ENCODE data around the gene C10orf90.

Gene C10orf90

DNA sequence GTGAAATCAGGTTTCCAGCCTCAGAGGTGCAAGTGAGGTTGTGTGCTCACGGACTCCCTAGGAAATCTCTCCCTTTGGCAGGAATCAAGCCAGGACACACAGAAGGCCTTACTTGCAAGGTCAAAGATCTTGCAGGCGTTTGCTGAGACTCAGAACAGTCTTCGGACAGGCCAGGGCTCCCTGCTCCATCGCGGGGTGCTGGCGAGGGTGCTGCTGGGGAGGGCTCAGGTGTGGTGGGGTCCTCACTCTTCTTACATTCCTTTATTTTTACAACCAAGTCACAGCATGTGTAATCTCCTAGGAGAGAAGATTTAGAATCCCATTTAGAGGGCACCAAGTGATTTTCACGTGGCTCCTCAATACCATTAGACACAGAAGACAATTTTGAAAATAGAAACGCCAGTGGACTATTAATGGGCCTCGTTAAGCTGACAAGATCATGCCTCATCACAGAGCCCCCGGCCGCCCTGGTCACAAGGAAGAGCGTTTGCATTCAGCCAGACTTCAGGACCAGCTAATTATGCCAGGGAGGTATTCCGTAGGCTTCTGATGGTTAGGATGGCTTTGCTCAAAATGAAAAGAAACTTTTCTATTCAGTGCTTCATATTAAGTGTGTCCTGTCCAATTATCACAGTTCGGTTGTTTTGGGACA, 209.1 kb downstream of the C10orf90 start:
- DNase-seq (ENCODE audit: low spot score): no peak

DNA sequence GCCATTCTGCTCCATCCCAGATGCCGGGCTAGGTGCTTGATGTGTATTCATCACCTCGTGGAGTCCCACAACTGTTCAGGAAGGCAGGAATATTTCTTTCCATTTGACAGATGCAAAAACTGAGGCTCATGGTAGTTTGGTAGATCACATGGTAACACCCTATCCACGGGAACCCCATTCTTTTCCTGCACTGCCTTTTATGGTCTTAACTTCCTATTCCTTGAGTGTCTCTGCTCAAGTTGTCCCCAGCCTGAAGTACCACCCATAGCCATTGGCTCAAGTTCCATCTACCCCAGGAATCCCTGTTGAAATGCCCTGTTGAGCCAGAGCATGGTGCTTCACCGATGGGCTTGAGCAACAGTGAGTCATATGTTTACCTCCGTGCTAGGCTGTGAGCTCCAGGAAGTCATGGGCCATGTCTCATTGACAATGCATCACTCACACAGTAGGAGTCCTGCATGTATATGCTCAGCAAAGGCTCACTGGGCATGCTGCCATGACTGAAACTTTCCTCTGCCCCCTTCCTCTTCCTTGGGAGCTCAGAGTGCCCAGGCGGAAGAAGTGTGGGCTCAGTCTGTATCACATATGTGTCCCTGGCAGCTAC, 210.5 kb downstream of the C10orf90 start:
- peak; percentile 95 for DNase-seq (ENCODE audit: low spot score)

DNA sequence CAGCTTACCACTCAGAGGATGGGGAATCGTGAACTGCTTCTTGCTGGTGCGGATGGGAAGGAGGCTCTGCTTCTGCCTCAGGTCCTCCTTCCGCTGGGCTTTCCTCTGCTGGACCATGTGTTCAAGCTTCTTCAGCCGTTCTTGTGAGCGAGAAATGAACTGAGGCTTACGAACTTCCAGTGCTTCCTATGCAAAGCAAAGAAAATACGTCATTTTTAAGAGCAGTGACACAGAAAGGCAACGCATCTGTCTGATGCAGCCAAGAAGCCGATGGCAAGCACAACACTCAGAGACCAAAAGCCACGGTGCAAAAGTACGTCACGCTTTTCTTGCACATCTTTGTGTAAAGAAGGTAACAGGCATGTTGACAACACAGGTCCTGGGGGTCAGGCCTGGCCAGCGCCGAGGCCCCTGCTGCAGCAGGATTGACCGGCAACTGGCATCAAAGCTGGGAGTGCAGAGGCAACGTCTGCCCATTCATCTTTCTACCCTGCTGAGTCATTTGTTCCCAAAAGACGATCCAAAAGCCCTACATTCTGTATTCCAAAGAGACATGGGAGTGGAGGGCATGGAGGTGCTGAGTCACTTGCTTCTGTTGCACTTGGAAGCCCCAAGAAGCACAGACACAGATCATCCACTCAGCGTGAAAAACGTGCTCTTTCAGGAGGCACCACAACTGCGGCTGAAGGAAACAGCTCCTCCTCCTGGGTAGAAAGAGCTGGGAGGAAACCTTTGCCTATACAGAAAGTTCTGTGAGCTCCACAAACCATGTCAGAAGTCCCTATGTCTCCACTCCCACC, 211.3 kb downstream of the C10orf90 start:
- DNase-seq (ENCODE audit: low spot score): no peak

DNA sequence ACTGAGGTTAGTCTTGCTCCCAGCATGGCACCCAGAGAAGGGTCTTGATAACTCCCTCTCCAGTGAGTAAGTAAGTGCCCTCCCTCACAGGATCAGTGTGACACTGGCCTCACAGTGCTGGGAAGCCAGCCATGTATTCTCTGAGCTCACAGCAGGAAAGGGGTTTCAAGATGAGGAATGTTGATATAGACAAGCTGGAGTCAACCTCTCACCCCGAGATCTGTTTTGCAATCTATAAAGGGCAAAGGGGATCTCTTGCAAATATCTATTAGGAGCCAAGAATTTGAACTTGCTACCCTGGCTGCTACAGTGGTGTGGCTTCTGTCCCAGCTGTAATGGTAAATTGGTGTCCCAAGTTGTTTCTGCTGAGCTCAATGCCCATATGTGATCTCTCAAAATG, 212.0 kb downstream of the C10orf90 start:
- DNase-seq (ENCODE audit: low spot score): peak; percentile 10

- DNase-seq (ENCODE audit: low spot score): no peak
These were observed 213.9 kb downstream of the C10orf90 start for GRCh38 chr10:126456632-126457031.

GRCh38 chr10:126455766-126456405, 214.6 kb downstream of the C10orf90 start:
- no peak for DNase-seq (ENCODE audit: low spot score)

GRCh38 chr10:126455036-126455765, 215.3 kb downstream of the C10orf90 start:
- no peak for DNase-seq (ENCODE audit: low spot score)

DNA sequence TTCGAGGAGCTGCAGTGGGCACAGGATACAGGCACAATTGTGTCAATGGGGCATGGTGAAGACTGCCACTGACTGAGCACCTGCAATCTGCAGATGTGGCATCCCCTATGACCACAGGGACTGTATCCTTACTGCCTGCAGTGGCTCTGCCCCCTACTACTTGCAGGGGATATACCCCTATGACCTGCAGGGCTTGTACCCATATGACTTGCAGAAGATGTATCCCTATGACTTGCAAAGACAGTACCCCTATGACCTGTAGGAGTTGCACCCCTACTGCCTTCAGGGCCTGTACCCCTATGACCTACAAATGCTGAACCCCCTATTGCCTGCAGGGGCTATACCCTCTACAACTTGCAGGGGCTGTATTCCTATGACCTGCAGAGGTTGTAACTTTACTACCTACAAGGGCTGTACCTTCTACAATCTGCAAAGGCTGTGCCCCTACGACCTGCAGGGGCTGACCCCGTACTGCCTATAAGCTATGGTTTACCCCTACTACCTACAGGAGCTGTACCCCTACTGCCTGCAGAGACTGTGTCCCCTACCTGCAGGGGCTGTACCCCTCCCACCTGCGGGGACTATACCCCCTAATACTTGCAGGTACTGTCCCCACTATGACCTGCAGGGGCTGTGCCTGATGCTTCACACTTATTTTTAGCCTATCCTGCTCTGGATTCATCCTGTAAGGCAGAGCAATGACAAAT, 216.3 kb downstream of the C10orf90 start:
- no peak for DNase-seq (ENCODE audit: low spot score)

DNA sequence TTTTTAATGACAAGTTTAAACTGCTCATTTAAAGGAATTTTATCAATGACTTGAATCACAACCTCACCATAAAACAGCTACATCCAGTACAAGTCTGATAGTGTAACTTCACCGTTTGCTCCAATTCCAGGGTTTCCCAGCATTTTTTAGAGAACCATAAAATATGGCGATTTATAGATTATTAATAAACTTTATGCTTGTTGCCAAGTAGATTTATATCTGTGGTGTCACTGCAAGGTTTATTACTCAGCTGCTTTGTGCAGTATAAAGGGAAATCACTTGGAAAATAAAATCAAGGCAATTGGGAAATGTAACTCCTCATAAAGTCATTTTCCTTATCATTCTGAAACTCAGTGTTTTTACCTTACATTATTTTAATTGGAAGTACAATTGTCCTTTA, 218.2 kb downstream of the C10orf90 start:
- DNase-seq (ENCODE audit: low spot score): no peak

DNA sequence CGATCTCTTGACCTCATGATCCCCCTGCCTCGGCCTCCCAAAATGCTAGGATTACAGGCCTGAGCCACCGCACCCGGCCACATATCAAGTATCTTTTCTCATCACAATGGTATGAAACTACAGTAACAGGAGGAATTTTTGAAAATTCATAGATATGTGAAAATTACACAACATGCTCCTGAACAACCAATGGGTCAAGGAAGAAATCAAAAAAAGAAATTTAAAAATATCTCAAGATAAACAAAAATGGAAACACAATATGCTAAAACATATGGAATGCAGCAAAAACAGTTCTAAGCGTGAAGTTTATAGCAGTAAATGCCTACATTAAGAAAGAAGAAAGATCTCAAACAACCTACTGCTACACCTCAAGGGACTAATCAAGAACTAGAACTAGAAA, 222.4 kb downstream of the C10orf90 start:
- DNase-seq (ENCODE audit: low spot score): no peak

DNA sequence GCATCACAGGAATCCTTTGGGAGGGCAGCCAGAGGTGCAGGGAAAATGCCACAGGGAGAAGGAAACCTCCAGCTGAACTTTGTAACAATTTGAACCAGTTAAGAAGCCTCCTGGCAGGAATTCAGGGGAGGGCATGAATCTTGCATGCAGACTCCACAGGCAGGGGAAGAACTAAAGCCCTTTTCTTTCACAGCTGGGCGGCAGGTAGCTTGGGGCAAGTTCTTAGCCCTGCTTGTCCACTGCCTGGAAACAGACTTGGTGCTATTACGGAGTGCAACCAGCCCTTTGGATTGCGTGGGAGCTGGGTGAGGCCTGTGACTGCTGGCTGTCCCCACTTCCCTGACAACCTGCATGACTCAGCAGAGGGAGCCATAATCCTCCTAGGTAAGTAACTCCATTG, 230.6 kb downstream of the C10orf90 start:
- DNase-seq (ENCODE audit: low spot score): no peak

DNA sequence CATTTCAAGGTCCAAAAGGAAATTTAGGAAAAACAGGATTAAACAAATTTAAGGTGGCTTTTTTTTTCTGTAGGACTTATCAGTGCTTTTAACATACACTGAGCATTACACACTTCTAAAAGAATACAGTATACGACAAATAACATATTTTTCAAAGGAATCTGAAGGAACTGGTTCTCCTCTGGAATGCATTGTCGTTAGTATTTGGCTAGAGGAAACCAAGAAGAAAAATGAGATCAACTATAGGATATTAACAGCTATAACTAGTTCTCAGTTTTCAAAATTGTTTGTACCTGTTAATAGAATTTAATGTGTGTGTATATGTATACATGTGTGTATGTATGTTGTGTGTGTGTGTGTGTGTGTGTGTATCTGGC, 232.1 kb downstream of the C10orf90 start:
- DNase-seq (ENCODE audit: low spot score): no peak

GRCh38 chr10:126437635-126438406, 232.7 kb downstream of the C10orf90 start:
- DNase-seq (ENCODE audit: low spot score): no peak

- DNase-seq (ENCODE audit: low spot score): no peak
These were observed 236.3 kb downstream of the C10orf90 start for GRCh38 chr10:126434235-126434634.

- no peak for DNase-seq (ENCODE audit: low spot score)
These were observed 237.1 kb downstream of the C10orf90 start for GRCh38 chr10:126433351-126433750.

GRCh38 chr10:126432507-126432906, 238.0 kb downstream of the C10orf90 start:
- DNase-seq (ENCODE audit: low spot score): no peak

DNA sequence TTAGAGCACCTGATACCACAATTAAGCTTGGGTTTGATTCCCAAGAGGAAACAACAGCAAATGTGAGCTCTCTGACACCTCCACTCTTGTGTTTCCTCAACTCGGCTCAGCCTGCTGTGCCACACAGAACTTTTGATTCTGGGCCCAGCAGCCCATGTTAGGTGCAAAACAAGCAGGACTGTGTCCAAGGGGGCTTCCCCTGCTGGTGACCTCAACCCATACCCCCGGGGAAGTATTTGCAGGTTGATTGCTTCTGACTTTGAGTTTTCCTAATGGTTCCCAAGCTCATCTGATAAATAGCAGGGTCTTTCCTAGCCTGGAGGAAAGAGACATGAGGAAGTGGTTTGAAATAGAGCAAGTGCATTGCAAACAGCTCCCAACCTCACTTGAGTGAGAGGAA, 238.7 kb downstream of the C10orf90 start:
- no peak for DNase-seq (ENCODE audit: low spot score)

- DNase-seq (ENCODE audit: low spot score): no peak
These were observed 240.0 kb downstream of the C10orf90 start for GRCh38 chr10:126430512-126430911.

DNA sequence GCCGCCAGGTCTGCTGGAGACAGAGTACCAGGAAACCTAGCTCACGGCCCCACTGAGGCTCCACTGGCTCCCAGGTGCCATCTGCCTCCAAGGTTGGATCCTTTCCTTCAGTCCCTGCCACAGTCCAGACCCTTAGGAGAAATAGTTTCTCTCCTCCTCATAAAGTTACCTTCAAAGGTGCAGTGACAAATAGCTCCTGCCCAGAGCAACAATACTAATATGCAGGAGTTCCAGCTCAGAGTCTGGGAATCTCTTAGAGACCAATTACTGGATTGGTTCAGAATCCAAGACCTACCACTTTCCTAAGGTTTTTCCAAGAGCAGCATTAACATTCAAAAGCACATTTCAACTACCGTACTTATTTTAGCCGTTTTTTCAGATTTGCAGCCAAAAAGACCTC, 241.2 kb downstream of the C10orf90 start:
- DNase-seq (ENCODE audit: low spot score): no peak

- DNase-seq (ENCODE audit: low spot score): no peak
These were observed 244.9 kb downstream of the C10orf90 start for GRCh38 chr10:126425489-126426065.

Data from kidney capillary endothelial cell (primary cell).